HL-60 (cell line): ENCODE results near the gene THRB.
"Not testable (repeated sequence)": the region's sequence is repeated elsewhere in the genome, so short reads cannot be mapped to it uniquely, and the experiment has no call there.

ENCODE experiments used
- DNase-seq, 2 experiments: peaks; one replicate each; pipeline ENCODE4 v3.0.0-alpha.2; 2010 to 2020; ENCODE audit warnings: low read depth in 1 of 2, low spot score in 1 of 2
- H3K27ac ChIP-seq: fragments of 250-450 bp; sonication (Bioruptor Pico); replicated peaks from 2 replicates; pipeline ENCODE4 v1.5.1; 2020; ENCODE audit warnings: mild to moderate bottlenecking, moderate library complexity
- H3K27me3 ChIP-seq: fragments of 250-450 bp; sonication (Bioruptor Pico); 2 replicates; pipeline ENCODE4 v1.5.1; 2021; ENCODE audit warnings: mild to moderate bottlenecking, moderate library complexity; ENCODE audit not compliant: insufficient read depth, poor library complexity, severe bottlenecking
- H3K4me3 ChIP-seq: replicated peaks from 2 replicates; pipeline ENCODE4 v1.5.1; 2011; ENCODE audit warnings: mild to moderate bottlenecking, control low read depth, low read length; ENCODE audit not compliant: insufficient read depth
- GABPA ChIP-seq: IDR thresholded peaks from 2 replicates; pipeline ENCODE4 v1.6.1; 2012; ENCODE audit warnings: low read depth
- POLR2AphosphoS5 ChIP-seq: IDR thresholded peaks from 2 replicates; pipeline ENCODE4 v1.6.1; 2012; ENCODE audit warnings: low read depth
- SPI1 ChIP-seq: IDR thresholded peaks from 2 replicates; pipeline ENCODE4 v1.6.1; 2012; ENCODE audit warnings: low read depth, mild to moderate bottlenecking, borderline replicate concordance
- TF ChIP-seq, protein P1 (sequence below): IDR thresholded peaks from one replicate; pipeline ENCODE4 v1.5.1; 2011; ENCODE audit warnings: low read length, control low read depth, inconsistent platforms; ENCODE audit not compliant: insufficient read depth
- TF ChIP-seq, protein P2 (sequence below): IDR thresholded peaks from 2 replicates; pipeline ENCODE4 v1.6.1; 2012; ENCODE audit warnings: low read depth; ENCODE audit not compliant: insufficient replicate concordance

THRB gene

GRCh38 chr3:24428481-24428880, 66.2 kb downstream of the THRB start:
- Histone ChIP-seq H3K4me3 (no peak overlapping the region), H3K27me3 (no peaks in the 10 kb centered on the region), H3K27ac (no peak overlapping the region)
- no peak for DNase-seq
- TF ChIP-seq SPI1, result no peak
- no peak for TF ChIP-seq GABPA

GRCh38 chr3:24426896-24427295, 67.8 kb downstream of the THRB start:
- no peak for DNase-seq

GRCh38 chr3:24420829-24421228, 73.8 kb downstream of the THRB start:
- not testable (repeated sequence) for H3K27me3 ChIP-seq, H3K4me3 ChIP-seq, H3K27ac ChIP-seq, DNase-seq

More at GRCh38 chr3:24426896-24427295, 67.8 kb downstream of the THRB start:
- Histone ChIP-seq H3K27ac (no peak overlapping the region), H3K4me3 (no peak overlapping the region), H3K27me3 (no peaks in the 10 kb centered on the region)
- TF ChIP-seq GABPA (no peak), POLR2AphosphoS5 (no peak), SPI1 (no peak)
- TF ChIP-seq, protein P1, sequence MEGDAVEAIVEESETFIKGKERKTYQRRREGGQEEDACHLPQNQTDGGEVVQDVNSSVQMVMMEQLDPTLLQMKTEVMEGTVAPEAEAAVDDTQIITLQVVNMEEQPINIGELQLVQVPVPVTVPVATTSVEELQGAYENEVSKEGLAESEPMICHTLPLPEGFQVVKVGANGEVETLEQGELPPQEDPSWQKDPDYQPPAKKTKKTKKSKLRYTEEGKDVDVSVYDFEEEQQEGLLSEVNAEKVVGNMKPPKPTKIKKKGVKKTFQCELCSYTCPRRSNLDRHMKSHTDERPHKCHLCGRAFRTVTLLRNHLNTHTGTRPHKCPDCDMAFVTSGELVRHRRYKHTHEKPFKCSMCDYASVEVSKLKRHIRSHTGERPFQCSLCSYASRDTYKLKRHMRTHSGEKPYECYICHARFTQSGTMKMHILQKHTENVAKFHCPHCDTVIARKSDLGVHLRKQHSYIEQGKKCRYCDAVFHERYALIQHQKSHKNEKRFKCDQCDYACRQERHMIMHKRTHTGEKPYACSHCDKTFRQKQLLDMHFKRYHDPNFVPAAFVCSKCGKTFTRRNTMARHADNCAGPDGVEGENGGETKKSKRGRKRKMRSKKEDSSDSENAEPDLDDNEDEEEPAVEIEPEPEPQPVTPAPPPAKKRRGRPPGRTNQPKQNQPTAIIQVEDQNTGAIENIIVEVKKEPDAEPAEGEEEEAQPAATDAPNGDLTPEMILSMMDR, result no peak
- TF ChIP-seq, protein P2, sequence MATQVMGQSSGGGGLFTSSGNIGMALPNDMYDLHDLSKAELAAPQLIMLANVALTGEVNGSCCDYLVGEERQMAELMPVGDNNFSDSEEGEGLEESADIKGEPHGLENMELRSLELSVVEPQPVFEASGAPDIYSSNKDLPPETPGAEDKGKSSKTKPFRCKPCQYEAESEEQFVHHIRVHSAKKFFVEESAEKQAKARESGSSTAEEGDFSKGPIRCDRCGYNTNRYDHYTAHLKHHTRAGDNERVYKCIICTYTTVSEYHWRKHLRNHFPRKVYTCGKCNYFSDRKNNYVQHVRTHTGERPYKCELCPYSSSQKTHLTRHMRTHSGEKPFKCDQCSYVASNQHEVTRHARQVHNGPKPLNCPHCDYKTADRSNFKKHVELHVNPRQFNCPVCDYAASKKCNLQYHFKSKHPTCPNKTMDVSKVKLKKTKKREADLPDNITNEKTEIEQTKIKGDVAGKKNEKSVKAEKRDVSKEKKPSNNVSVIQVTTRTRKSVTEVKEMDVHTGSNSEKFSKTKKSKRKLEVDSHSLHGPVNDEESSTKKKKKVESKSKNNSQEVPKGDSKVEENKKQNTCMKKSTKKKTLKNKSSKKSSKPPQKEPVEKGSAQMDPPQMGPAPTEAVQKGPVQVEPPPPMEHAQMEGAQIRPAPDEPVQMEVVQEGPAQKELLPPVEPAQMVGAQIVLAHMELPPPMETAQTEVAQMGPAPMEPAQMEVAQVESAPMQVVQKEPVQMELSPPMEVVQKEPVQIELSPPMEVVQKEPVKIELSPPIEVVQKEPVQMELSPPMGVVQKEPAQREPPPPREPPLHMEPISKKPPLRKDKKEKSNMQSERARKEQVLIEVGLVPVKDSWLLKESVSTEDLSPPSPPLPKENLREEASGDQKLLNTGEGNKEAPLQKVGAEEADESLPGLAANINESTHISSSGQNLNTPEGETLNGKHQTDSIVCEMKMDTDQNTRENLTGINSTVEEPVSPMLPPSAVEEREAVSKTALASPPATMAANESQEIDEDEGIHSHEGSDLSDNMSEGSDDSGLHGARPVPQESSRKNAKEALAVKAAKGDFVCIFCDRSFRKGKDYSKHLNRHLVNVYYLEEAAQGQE, result no peak

DNA sequence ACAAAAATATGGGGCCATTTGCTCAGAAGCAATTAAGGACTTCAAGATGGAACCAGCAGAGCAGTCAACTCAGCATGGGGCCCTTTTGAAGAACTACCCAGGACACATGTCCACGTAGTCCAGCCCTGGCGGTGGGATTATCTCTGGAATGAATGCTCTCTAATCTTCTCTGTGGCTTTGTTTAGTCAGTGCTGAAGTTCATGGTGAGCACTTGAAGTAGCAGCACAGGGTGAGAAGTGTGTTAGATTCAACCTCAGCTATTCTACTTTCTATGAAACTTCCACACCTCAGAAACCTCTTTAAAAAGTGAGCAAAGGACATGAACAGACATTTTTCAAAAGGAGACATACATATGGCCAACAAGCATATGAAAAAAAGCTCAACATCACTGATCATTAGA, 74.4 kb downstream of the THRB start:
- Histone ChIP-seq H3K27me3 (no peaks in the 10 kb centered on the region), H3K4me3 (no peak overlapping the region), H3K27ac (no peak overlapping the region)
- no peak for DNase-seq
- TF ChIP-seq, protein P2, result no peak
- TF ChIP-seq SPI1 (no peak), GABPA (no peak), POLR2AphosphoS5 (no peak)
- TF ChIP-seq, protein P1, result no peak

DNA sequence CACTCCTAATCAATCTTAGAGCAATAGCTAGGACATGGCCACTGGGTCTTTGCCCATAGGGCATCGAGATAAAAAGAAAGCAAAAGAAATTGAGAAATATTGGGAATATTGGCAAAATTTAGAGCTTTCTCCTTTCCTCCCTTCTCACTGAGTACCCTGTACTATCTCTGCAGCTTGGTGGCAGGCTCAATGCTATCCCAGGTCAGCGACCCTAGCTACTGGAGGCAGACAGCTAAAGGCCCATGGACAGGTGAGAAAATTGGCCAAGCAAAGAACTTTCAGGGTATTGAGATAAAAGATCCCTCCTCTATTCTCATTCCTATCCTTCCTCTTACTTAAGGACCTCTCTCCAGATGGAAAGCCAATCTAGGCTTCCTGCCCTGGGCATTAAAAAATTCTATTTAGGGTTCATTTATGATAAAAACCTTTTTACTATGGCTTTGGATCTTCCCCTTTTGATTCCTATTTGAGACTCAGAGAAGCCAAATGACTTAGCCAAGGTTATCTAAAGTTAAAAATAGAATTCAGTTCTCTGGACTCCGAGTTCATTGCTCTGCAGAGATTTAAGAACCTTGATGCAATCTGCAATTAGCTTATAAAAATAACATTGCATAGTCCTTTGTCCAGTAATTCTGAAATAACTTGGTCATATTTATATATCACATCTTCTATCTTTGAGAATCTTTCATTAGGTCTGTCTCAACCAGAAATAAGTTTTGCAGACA, 75.4 kb downstream of the THRB start:
- Histone ChIP-seq H3K4me3 (no peak overlapping the region), H3K27me3 (no peaks in the 10 kb centered on the region), H3K27ac (no peak overlapping the region)
- no peak for DNase-seq
- TF ChIP-seq POLR2AphosphoS5, result no peak
- no peak for TF ChIP-seq GABPA
- TF ChIP-seq, protein P2, result no peak
- TF ChIP-seq, protein P1, result no peak
- TF ChIP-seq SPI1, result no peak
